Measurements from ENCODE around the gene EMC10. TPM values are rescaled to one million over a fixed set of nuclear protein-coding genes. Genes with fewer than 3 reads are reported as not detected.

The EMC10 gene
- polyA plus RNA-seq, 1 donor: 142 TPM

DNA sequence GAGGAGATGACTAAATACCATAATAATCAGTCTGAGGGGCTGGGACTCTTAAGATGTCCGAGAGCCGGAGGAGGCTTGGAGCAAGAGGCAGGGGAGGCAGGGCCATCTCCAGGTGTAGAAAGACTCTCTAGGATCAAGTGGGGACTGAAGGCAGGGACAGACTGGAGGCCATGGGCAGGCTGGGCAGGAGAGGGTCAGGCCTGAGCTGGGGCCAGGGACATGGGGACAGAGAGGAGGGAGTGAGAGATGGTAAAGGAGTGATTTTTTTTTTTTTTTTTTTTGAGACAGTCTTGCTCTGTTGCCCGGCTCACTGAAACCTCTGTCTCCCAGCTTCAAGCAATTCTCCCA, 32.5 kb downstream of the EMC10 start:
- WGBS (ENCODE audit: insufficient coverage, low lambda C conversion rate): no CpG with 5 or more reads among the region's 3 CpGs

DNA sequence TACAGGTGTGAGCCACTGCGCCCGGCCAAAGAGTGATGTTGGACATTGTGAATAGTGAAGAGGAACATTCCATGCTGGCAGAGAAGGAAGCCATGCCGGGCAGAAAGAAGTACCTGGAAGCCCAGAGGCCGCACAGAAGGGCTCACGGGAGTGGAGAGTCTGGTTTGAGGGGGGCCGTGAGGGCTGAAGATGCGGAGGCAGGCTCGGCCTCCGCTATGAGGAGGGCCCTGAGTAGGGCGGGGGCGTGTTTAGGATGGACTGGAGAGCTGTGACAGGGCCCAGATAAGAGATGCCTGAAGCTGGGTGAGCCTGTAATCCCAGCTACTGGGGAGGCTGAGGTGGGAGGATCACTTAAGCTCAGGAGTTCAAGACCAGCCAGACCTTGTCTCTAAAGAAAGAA, 33.1 kb downstream of the EMC10 start:
- Histone ChIP-seq H3K9me3 (ENCODE audit: control insufficient read depth, low read depth, low read length) (peaks cover 3% of the 10 kb centered on the region), H3K27ac (ENCODE audit: low read length) (no peak overlapping the region), H3K36me3 (ENCODE audit: control insufficient read depth, insufficient read depth, low read length) (no peaks in the 10 kb centered on the region), H3K4me3 (ENCODE audit: low read length) (no peak overlapping the region), H3K4me1 (ENCODE audit: control insufficient read depth, insufficient read depth, low read length) (peaks cover 14% of the 10 kb centered on the region), H3K27me3 (ENCODE audit: control insufficient read depth, insufficient read depth, low read length) (no peaks in the 10 kb centered on the region)
- no peak for DNase-seq
- no CpG with 5 or more reads among the region's 11 CpGs for WGBS (ENCODE audit: insufficient coverage, low lambda C conversion rate)

More for the DNA sequence above, 32.5 kb downstream of the EMC10 start:
- Histone ChIP-seq H3K36me3 (ENCODE audit: control insufficient read depth, insufficient read depth, low read length) (no peaks in the 10 kb centered on the region), H3K4me3 (ENCODE audit: low read length) (no peak overlapping the region), H3K27ac (ENCODE audit: low read length) (no peak overlapping the region), H3K4me1 (ENCODE audit: control insufficient read depth, insufficient read depth, low read length) (peaks cover 11% of the 10 kb centered on the region), H3K27me3 (ENCODE audit: control insufficient read depth, insufficient read depth, low read length) (no peaks in the 10 kb centered on the region), H3K9me3 (ENCODE audit: control insufficient read depth, low read depth, low read length) (peaks cover 3% of the 10 kb centered on the region)
- DNase-seq: no peak

DNA sequence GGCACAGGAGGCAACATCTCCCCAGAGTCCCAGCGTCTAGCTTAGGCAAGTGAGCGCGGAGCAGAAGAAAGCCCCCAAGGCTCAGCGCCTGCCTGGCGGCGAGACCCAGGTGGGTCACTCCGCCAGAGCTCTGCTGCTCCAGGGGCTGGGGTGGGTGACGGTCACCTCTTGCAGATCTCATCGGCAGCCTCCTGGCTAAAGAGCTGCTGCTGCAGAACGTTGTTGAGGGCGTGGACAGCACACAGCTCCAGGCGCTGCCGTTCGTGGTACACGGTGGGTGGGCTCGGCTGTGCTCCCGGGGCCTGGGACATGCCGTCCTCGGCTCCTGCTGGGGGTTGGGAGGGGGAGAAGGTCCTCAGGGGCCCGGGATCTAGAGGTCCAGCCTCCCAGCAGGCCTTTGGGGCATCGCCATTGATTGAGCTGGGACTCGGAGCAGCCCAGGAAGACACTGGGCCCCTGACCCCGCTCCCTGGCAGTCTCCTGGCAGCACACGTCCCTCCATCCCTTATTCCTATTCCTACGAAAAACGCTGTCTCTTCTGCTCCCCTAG, 33.9 kb downstream of the EMC10 start:
- H3K4me1 ChIP-seq (ENCODE audit: control insufficient read depth, insufficient read depth, low read length): peaks cover 14% of the 10 kb centered on the region
- no peaks in the 10 kb centered on the region for H3K36me3 ChIP-seq (ENCODE audit: control insufficient read depth, insufficient read depth, low read length)
- peaks cover 2% of the 10 kb centered on the region for H3K27me3 ChIP-seq (ENCODE audit: control insufficient read depth, insufficient read depth, low read length)
- no CpG with 5 or more reads among the region's 26 CpGs for WGBS (ENCODE audit: insufficient coverage, low lambda C conversion rate)
- H3K4me3 ChIP-seq (ENCODE audit: low read length): peak overlapping the region; percentile 73
- peaks cover 3% of the 10 kb centered on the region for H3K9me3 ChIP-seq (ENCODE audit: control insufficient read depth, low read depth, low read length)
- DNase-seq: no peak
- peak overlapping the region; percentile 36 for H3K27ac ChIP-seq (ENCODE audit: low read length)

- Histone ChIP-seq H3K4me1 (ENCODE audit: control insufficient read depth, insufficient read depth, low read length) (peaks cover 14% of the 10 kb centered on the region), H3K36me3 (ENCODE audit: control insufficient read depth, insufficient read depth, low read length) (no peaks in the 10 kb centered on the region), H3K9me3 (ENCODE audit: control insufficient read depth, low read depth, low read length) (peaks cover 3% of the 10 kb centered on the region), H3K27me3 (ENCODE audit: control insufficient read depth, insufficient read depth, low read length) (peaks cover 2% of the 10 kb centered on the region), H3K27ac (ENCODE audit: low read length) (peak overlapping the region; percentile 36), H3K4me3 (ENCODE audit: low read length) (peak overlapping the region; percentile 73)
- DNase-seq: no peak
- WGBS (ENCODE audit: insufficient coverage, low lambda C conversion rate): 0% methylated on average over 1 of the region's 10 CpGs
Measured at GRCh38 chr19:50510700-50511068, 34.4 kb downstream of the EMC10 start.

DNA sequence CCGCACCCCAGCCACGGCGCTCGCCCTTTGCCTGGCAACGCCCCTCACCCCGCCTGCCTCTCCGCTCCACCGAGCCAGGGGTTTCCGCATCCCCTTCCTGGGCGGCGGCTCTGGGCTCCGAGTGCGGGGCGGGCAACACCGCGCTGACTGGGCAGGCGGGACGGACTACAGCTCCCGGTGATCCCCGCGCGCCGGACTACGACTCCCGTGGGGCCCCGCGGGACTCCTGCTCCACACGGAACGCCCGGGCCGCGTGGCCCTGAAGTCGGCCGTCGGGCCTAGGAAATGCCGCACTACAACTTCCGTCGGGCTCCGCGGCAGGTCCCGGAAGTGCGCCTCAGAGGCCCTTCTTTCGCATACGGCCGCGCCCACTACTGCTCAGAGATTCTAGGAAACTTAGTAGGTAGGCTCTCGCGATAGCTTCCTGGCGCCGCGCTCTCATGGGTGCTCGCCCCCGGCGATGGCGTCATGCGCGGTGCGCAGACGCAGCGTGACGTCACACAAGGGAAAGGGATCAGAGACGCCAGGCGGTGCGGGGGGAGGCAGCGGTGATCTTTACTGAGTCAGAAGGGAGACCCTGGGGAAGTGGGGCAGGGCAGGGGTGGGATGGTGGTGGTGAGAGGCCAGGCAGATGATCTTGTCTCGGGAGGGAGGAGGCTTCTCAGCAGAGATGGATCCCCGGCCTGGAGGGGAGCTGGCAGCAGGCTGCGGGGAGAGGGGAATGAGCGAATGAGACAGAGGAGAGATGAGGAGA, 34.9 kb downstream of the EMC10 start, which contains the start of gene JOSD2:
TSS of gene JOSD2 (minus strand) at position 123 of the 754 bp plus-strand sequence. CDS start 760 bp downstream, outside the sequence.
- Histone ChIP-seq H3K9me3 (ENCODE audit: control insufficient read depth, low read depth, low read length) (peaks cover 3% of the 10 kb centered on the region), H3K27me3 (ENCODE audit: control insufficient read depth, insufficient read depth, low read length) (peaks cover 3% of the 10 kb centered on the region), H3K27ac (ENCODE audit: low read length) (peak within 1 kb of the TSS; percentile 77), H3K4me3 (ENCODE audit: low read length) (peak within 1 kb of the TSS; percentile 73), H3K36me3 (ENCODE audit: control insufficient read depth, insufficient read depth, low read length) (no peaks in the 10 kb centered on the region), H3K4me1 (ENCODE audit: control insufficient read depth, insufficient read depth, low read length) (peaks cover 14% of the 10 kb centered on the region)
- WGBS (ENCODE audit: insufficient coverage, low lambda C conversion rate): no CpG with 5 or more reads among the region's 69 CpGs
- DNase-seq: peak; percentile 99 to 100

DNA sequence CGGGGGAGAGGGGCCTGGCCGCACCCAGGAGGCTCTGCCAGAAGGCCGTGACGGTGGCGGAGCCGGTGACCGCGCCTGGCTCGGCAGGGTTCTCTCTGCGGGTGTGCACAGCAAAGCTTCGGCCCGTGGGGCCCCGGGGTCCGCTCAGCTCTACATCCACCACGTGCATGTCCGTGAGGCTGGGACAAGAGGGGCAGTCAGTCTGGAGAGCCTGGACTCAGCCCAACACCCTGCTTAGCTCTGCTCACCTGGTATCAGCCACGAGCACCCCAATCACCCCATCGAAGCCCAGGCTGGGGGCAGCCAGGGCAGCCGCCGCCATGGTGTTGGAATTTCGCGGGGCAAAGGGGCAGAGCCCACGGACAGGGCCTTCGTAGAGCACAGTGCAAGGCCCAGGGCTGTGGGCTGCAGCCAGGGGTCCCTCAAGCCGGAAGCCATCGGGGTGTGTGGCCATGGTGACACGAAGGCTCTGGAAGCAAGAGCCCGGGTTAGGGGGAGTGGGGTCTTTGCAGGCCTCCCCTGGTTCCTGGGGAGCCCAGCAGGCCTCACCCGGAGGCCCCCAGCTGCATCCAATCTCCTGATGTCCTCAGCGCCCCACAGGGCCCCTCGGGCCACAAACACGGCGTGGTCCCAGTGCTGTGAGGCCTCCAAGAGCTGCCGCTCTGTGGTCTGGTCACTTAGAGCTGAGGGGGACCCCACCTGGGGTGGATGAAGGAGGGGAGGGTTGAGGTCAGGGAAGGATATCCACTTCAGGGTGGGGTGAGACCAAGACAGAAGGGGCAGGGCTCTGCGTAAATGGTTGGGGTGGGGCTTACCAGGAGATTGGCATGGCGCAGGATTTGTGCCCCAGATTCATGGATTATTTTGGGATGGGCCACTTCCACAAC, 36.0 kb downstream of the EMC10 start:
- DNase-seq: no peak
- peak overlapping the region; percentile 73 for H3K4me3 ChIP-seq (ENCODE audit: low read length)

DNA sequence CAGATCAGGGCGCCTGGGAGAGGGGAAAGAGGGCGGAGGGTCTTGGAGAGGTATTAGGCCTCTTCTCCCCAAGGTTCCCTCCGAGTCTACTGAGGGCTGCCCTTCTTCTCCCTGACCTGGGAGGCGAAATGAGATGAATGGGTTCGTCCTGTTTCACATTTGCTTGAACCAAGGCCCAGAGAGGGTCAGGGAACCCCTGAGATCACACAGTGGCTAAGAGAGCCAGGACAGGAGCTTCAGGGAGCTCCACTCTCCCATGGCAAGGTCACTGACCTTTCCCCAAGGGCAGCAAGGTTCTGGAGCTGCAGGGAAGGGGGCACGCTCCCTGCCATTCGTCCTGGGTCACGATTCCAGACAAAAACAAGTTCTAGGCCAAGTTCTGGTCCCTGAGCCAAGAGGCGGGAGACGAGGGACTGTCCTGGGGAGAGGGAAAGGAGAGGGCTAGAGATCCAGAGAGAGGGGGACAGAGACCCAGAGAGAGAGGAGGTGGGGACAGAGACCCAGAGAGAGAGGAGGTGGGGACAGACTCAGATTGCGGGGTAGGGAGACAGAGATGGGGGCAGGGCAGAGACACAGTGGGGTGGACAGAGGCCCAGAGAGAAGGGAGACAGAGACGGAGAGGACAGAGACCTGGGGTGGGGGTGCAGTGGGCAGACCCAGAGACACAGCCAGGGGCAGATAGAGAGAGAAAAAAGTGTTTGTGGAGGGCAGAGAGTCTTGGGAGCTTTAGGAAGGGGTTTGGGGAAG, 36.9 kb downstream of the EMC10 start:
- H3K4me1 ChIP-seq (ENCODE audit: control insufficient read depth, insufficient read depth, low read length): peaks cover 14% of the 10 kb centered on the region
- H3K9me3 ChIP-seq (ENCODE audit: control insufficient read depth, low read depth, low read length): peaks cover 3% of the 10 kb centered on the region
- no peaks in the 10 kb centered on the region for H3K36me3 ChIP-seq (ENCODE audit: control insufficient read depth, insufficient read depth, low read length)
- peaks cover 9% of the 10 kb centered on the region for H3K27me3 ChIP-seq (ENCODE audit: control insufficient read depth, insufficient read depth, low read length)
- no peak for DNase-seq
- peak overlapping the region; percentile 10 for H3K4me3 ChIP-seq (ENCODE audit: low read length)
- no peak overlapping the region for H3K27ac ChIP-seq (ENCODE audit: low read length)
- WGBS (ENCODE audit: insufficient coverage, low lambda C conversion rate): no CpG with 5 or more reads among the region's 12 CpGs

More for the DNA sequence above, 36.0 kb downstream of the EMC10 start:
- Histone ChIP-seq H3K27ac (ENCODE audit: low read length) (no peak overlapping the region), H3K9me3 (ENCODE audit: control insufficient read depth, low read depth, low read length) (peaks cover 3% of the 10 kb centered on the region), H3K36me3 (ENCODE audit: control insufficient read depth, insufficient read depth, low read length) (no peaks in the 10 kb centered on the region), H3K4me1 (ENCODE audit: control insufficient read depth, insufficient read depth, low read length) (peaks cover 14% of the 10 kb centered on the region), H3K27me3 (ENCODE audit: control insufficient read depth, insufficient read depth, low read length) (peaks cover 9% of the 10 kb centered on the region)
- no CpG with 5 or more reads among the region's 36 CpGs for WGBS (ENCODE audit: insufficient coverage, low lambda C conversion rate)

DNA sequence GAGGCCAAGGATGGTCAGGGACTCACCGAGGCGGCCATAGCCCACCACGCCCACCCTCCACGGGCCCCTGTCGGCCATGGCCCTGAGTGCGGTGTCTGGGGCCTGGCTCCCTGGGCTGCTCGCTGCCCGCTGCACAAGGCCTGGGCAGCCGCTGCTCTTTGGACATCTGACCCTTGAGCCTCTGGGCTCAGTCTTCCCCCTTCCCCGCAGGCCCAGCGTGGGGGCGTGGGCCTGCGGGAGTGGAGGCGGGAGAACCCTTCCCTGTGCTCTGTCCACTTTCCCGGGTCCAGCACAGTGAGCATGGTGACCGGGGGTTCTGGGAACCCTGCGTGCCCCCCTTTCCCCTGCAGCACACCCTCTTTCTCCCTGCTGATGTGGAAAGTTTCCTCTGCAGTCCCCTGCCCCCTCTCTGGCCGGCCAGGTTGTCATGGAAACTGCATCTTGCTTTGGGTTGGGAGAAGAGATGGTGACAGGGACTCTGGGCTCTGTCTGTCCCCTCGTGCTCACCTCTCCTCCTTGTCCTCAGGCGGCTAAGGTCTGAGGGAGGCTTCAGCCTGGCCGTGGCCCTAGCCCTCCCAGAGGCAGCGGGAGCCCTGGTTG, 37.5 kb downstream of the EMC10 start, which contains the start of gene ASPDH:
TSS of gene ASPDH (minus strand) at position 168 of the 600 bp plus-strand sequence. CDS start at position 78, 90 bp downstream.
- H3K27ac ChIP-seq (ENCODE audit: low read length): no peak within 1 kb of the TSS
- H3K4me3 ChIP-seq (ENCODE audit: low read length): peak within 1 kb of the TSS; percentile 10
- DNase-seq: no peak

GRCh38 chr19:50514346-50515167, 38.2 kb downstream of the EMC10 start:
- DNase-seq: no peak
- Histone ChIP-seq H3K27me3 (ENCODE audit: control insufficient read depth, insufficient read depth, low read length) (peaks cover 9% of the 10 kb centered on the region), H3K36me3 (ENCODE audit: control insufficient read depth, insufficient read depth, low read length) (no peaks in the 10 kb centered on the region), H3K4me3 (ENCODE audit: low read length) (no peak overlapping the region), H3K4me1 (ENCODE audit: control insufficient read depth, insufficient read depth, low read length) (peaks cover 14% of the 10 kb centered on the region), H3K9me3 (ENCODE audit: control insufficient read depth, low read depth, low read length) (peaks cover 15% of the 10 kb centered on the region), H3K27ac (ENCODE audit: low read length) (no peak overlapping the region)
- no CpG with 5 or more reads among the region's 38 CpGs for WGBS (ENCODE audit: insufficient coverage, low lambda C conversion rate)

More for the DNA sequence above, 37.5 kb downstream of the EMC10 start, which contains the start of gene ASPDH:
- Histone ChIP-seq H3K36me3 (ENCODE audit: control insufficient read depth, insufficient read depth, low read length) (no peaks in the 10 kb centered on the region), H3K4me1 (ENCODE audit: control insufficient read depth, insufficient read depth, low read length) (peaks cover 14% of the 10 kb centered on the region), H3K9me3 (ENCODE audit: control insufficient read depth, low read depth, low read length) (peaks cover 10% of the 10 kb centered on the region), H3K27me3 (ENCODE audit: control insufficient read depth, insufficient read depth, low read length) (peaks cover 9% of the 10 kb centered on the region)
- WGBS (ENCODE audit: insufficient coverage, low lambda C conversion rate): 20% methylated on average over 1 of the region's 22 CpGs

Measured in large intestine (tissue), 3 donors.